ENCODE results near the gene PLA2G4E. TPM values are rescaled to one million over a fixed set of nuclear protein-coding genes. Genes with fewer than 3 reads are reported as not detected.

The PLA2G4E gene
- total and polyA plus RNA-seq, 9 donors = 0.02 to 0.11 TPM; not detected in 7

DNA sequence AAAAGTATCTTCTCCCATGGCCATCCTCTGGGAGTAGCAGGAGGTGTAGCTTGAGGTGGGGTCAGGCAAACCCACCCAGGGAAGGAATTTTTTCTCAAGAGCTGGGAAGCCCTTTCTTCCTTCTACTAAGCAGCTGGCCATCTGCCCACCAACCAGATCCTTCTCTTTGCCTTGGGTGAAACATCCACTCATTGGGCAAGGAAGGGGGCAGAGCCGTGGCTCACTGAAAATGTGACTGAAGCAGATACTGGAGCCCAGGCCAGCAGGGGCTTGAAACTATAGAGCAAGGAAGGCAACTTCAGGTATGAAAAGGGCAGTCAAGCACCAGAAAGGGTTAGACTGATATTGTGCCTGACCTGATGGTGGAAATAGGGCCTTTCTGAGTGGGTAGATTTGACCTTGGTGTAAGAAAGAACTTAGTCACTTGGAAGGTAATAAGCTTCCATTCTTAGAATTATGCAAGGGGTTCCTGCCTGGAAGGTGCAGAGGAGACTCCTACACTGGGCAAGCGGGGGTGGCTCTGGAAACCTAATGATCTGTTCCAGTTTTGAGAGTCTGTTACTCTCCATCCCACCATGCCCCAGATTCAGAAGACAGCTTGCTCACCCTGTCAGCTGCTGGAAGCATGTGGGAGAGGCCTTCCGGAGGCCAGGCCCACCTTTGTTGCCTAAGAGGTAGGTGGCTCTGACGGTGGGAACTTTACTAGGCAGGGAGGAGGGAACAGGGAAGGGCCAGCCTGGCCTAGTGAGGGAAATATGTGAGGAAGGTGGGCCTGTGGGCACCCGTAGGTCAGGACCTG is 22.0 kb upstream of the PLA2G4E start:
- no peak overlapping the region for H3K4me3 ChIP-seq
- H3K9me3 ChIP-seq = no peaks in the 10 kb centered on the region
- no peak for DNase-seq
- intact Hi-C loops (cut with DNase I) = no loop called here
- no peaks in the 10 kb centered on the region for H3K27me3 ChIP-seq
- peaks cover 5% of the 10 kb centered on the region for H3K4me1 ChIP-seq (ENCODE audit: insufficient read depth)
- H3K27ac ChIP-seq = no peak overlapping the region
- TF ChIP-seq POLR2A (IDR thresholded peaks at IDR 0.05) = no peak
- TF ChIP-seq EP300 (IDR thresholded peaks at IDR 0.05) = no peak
- TF ChIP-seq, protein P1, sequence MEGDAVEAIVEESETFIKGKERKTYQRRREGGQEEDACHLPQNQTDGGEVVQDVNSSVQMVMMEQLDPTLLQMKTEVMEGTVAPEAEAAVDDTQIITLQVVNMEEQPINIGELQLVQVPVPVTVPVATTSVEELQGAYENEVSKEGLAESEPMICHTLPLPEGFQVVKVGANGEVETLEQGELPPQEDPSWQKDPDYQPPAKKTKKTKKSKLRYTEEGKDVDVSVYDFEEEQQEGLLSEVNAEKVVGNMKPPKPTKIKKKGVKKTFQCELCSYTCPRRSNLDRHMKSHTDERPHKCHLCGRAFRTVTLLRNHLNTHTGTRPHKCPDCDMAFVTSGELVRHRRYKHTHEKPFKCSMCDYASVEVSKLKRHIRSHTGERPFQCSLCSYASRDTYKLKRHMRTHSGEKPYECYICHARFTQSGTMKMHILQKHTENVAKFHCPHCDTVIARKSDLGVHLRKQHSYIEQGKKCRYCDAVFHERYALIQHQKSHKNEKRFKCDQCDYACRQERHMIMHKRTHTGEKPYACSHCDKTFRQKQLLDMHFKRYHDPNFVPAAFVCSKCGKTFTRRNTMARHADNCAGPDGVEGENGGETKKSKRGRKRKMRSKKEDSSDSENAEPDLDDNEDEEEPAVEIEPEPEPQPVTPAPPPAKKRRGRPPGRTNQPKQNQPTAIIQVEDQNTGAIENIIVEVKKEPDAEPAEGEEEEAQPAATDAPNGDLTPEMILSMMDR (IDR thresholded peaks at IDR 0.05) = no peak
- no peaks in the 10 kb centered on the region for H3K36me3 ChIP-seq
- 88 to 92% (median 90%) methylated on average over 5 of the region's 5 CpGs for WGBS, 3 donors

DNA sequence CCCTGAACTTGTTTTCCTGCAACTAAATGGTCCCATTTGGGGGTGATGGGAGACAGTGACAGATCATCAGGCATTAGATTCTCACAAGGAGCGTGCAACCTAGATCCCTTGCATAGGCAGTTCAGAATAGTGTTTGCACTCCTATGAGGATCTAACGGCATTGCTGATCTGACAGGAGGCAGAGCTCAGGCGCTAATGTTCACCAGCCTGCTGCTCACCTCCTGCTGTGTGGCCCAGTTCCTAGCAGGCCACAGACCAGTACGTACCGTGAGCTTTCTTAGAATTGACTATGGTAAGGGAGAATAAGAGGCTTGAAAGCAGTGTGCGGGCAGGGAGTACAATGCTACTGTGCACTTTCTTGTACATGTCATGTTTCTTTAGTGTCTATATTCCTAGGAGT is 17.6 kb upstream of the PLA2G4E start:
- Histone ChIP-seq H3K4me3 (no peak overlapping the region), H3K36me3 (no peaks in the 10 kb centered on the region), H3K4me1 (ENCODE audit: insufficient read depth) (no peaks in the 10 kb centered on the region), H3K9me3 (no peaks in the 10 kb centered on the region), H3K27ac (no peak overlapping the region), H3K27me3 (no peaks in the 10 kb centered on the region)
- WGBS, 3 donors = 94 to 95% (median 95%) methylated on average over 6 of the region's 6 CpGs
- intact Hi-C loops (cut with DNase I) = no loop called here
- no peak for TF ChIP-seq POLR2A (IDR thresholded peaks at IDR 0.05)
- no peak for TF ChIP-seq EP300 (IDR thresholded peaks at IDR 0.05)
- no peak for DNase-seq

DNA sequence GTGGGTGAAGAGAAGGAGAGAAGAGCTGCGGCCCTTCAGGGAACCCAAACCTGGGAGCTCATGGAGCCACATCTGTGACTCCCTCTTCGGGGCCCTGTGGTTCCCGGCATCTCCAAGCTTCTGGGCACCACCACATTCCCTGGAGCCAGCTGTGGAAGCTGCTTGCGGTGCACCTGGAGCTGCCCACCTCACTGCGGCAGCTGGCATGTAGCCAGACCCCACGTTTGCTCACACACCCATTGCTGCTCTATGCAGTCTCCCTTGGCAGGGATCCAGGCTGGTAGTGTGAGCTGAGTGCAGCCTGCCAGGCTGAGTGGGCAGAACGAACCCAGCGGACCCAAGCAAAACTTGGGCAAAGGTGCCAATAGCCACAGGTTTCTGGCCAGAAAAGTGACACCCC is 16.8 kb upstream of the PLA2G4E start:
- no peaks in the 10 kb centered on the region for H3K27me3 ChIP-seq
- H3K4me1 ChIP-seq (ENCODE audit: insufficient read depth) = no peaks in the 10 kb centered on the region
- H3K27ac ChIP-seq = no peak overlapping the region
- no peaks in the 10 kb centered on the region for H3K9me3 ChIP-seq
- H3K36me3 ChIP-seq = no peaks in the 10 kb centered on the region
- TF ChIP-seq, protein P1 (IDR thresholded peaks at IDR 0.05) = no peak
- no peak for TF ChIP-seq EP300 (IDR thresholded peaks at IDR 0.05)
- TF ChIP-seq POLR2A (IDR thresholded peaks at IDR 0.05) = no peak
- H3K4me3 ChIP-seq = no peak overlapping the region
- 56 to 69% (median 64%) methylated on average over 8 of the region's 8 CpGs for WGBS, 3 donors
- intact Hi-C loops (cut with DNase I) = no loop called here
- no peak for DNase-seq

DNA sequence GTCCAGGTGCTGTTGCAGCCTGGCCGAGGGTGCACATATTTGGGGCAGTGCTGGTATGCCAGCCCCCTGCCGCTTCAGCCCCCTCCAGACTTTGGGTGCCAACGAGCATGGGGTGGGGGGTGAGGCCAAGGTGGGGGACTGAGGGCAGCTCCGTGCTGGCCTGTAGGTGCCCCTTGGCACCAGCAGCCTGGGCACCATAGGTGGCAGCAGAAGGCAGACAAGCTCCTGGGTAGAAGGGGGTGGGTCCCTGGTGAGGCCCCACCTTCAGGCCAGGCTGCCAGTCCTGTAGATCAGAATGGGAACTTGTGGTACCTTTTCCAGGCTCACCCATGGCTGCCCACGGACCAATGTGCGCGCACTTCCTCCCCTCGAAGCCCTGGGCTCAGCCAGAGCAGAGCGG is 16.1 kb upstream of the PLA2G4E start:
- Histone ChIP-seq H3K27me3 (no peaks in the 10 kb centered on the region), H3K27ac (no peak overlapping the region), H3K4me3 (no peak overlapping the region), H3K9me3 (no peaks in the 10 kb centered on the region), H3K36me3 (no peaks in the 10 kb centered on the region), H3K4me1 (ENCODE audit: insufficient read depth) (no peaks in the 10 kb centered on the region)
- 87 to 93% (median 87%) methylated on average over 8 to 9 of the region's 9 CpGs for WGBS, 3 donors
- intact Hi-C loops (cut with DNase I) = no loop called here
- TF ChIP-seq POLR2A (IDR thresholded peaks at IDR 0.05) = no peak
- DNase-seq = no peak

DNA sequence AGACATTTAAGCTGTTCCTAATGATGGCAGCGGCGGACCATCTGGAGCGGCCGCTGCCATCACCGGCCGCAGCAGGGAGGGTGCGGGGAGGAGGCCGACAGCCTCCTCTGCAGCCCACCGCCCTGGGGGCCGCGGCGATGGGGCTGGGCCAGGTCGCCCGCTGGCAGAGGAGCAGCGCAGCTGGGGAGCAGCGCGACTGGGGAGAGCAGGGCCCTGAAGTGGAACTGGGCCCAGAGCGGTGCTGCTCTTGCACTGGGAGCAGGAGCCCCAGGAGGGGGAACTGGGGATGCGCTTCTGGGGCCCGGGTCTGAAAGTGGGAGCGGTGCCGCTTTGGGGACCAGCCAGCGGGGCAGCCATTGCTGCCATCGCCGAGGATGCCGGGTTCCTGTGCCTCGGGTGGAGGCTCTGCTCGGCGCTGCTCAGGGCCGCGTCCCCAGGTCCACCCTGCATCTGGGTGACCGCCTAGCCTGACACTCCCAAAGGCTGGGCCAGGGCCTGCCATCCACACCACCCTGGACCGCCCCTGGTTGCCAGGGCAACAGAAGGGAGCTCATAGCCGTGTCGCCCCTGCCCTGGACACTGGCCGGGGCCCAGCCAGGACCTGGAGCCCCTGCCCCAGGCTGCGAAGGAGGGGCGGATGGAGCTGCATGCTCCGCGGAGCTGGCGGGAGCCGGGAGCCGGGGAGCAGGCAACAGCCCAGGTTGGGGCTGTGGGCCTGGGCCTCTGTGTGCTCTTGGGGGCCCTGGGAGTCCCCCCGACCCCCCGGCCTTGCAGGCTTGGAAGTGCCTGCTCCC is 15.5 kb upstream of the PLA2G4E start:
- no peaks in the 10 kb centered on the region for H3K36me3 ChIP-seq
- TF ChIP-seq EP300 (IDR thresholded peaks at IDR 0.05) (no peak), POLR2A (IDR thresholded peaks at IDR 0.05) (no peak)
- TF ChIP-seq, protein P1 (IDR thresholded peaks at IDR 0.05) = no peak
- H3K4me3 ChIP-seq = no peak overlapping the region
- no peak overlapping the region for H3K27ac ChIP-seq
- H3K4me1 ChIP-seq (ENCODE audit: insufficient read depth) = no peaks in the 10 kb centered on the region
- WGBS, 3 donors = 80 to 84% (median 81%) methylated on average over 23 to 45 of the region's 45 CpGs
- no peaks in the 10 kb centered on the region for H3K9me3 ChIP-seq
- DNase-seq = no peak
- intact Hi-C loops (cut with DNase I) = no loop called here
- no peaks in the 10 kb centered on the region for H3K27me3 ChIP-seq
